ENCODE measurements around the gene SMAD3.

The SMAD3 gene

DNA sequence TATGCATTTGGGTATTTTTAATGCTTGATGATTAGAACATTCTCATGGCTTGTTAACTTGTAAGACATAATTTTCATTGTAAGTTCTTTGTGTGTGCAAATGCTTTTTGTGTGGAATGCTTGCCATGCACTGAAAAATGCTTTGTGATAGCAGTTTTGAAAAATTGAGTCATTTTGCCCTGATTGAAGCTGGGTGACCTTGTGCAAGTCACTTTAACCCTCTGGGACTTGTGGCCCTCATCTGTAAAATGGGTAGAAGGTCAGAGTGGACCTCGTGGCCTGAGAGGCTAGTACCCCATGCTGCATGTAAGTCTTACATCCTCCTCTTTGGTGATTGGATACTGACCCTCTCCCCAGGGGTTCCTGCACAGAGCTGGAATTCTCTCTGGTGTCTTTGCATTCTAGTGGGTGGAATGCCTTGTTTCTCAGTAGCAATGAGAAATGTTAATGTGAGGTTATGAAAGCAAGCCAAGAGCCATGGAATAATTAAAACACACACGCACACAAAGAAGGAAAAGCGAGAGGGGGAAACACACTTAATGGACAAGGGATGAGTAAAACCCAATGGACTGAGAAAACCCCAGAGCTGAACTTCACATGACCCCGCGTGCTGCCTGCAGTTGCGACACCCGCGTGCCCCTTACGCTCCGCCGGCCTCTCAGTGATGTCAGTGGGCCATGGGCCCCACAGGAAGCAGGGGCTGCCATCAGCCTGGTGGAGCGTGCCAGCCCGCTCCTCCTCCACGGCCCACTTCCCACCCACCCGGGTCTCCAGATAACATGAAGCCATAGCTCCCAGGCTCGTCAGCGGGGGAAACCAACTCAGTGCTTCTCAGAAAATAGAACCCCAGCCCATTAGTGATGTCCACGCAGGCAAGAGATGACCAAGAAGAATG is 44.0 kb downstream of the SMAD3 start:
- peaks cover 3% of the 10 kb centered on the region for H3K36me3 Mint-ChIP-seq (ENCODE audit: insufficient read depth)

DNA sequence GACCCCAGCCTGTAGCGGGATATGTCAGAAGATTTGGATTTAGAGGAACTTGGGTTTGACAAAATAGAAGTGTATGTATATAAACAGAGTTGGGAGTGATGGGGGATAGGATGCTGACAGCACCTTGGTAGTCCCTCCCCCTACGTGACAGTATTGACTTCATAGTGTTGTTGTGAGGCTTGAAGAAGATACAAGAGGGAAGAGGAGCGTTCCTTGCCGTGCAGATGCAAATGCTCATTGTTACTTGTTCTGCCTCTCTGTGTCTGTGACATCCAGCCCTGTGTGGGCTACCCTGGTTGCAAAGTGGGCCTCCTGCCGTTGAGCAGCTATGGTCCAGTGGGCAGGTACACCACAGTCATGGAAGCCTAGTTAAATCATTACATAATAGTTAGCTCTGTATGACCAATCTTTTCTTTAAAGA is 45.0 kb downstream of the SMAD3 start:
- Mint-ChIP-seq H3K27ac (ENCODE audit: low read depth) (peak overlapping the region; percentile 1), H3K4me3 (peak overlapping the region; percentile 41), H3K9me3 (no peaks in the 10 kb centered on the region), H3K27me3 (no peaks in the 10 kb centered on the region), H3K36me3 (ENCODE audit: insufficient read depth) (peaks cover 6% of the 10 kb centered on the region), H3K4me1 (peaks cover 84% of the 10 kb centered on the region)
- ATAC-seq (replicated peaks; ENCODE audit: extremely low read depth, poor library complexity, severe bottlenecking), result no peak
- DNase-seq (ENCODE audit: low spot score in 2 of 2), result no peak

More for the DNA sequence above, 44.0 kb downstream of the SMAD3 start:
- H3K4me1 Mint-ChIP-seq, result peaks cover 82% of the 10 kb centered on the region
- ATAC-seq (replicated peaks; ENCODE audit: extremely low read depth, poor library complexity, severe bottlenecking), result no peak
- H3K27me3 Mint-ChIP-seq, result no peaks in the 10 kb centered on the region
- DNase-seq (ENCODE audit: low spot score in 2 of 2), result no peak
- H3K27ac Mint-ChIP-seq (ENCODE audit: low read depth), result no peak overlapping the region
- no peaks in the 10 kb centered on the region for H3K9me3 Mint-ChIP-seq
- peak overlapping the region; percentile 72 for H3K4me3 Mint-ChIP-seq

DNA sequence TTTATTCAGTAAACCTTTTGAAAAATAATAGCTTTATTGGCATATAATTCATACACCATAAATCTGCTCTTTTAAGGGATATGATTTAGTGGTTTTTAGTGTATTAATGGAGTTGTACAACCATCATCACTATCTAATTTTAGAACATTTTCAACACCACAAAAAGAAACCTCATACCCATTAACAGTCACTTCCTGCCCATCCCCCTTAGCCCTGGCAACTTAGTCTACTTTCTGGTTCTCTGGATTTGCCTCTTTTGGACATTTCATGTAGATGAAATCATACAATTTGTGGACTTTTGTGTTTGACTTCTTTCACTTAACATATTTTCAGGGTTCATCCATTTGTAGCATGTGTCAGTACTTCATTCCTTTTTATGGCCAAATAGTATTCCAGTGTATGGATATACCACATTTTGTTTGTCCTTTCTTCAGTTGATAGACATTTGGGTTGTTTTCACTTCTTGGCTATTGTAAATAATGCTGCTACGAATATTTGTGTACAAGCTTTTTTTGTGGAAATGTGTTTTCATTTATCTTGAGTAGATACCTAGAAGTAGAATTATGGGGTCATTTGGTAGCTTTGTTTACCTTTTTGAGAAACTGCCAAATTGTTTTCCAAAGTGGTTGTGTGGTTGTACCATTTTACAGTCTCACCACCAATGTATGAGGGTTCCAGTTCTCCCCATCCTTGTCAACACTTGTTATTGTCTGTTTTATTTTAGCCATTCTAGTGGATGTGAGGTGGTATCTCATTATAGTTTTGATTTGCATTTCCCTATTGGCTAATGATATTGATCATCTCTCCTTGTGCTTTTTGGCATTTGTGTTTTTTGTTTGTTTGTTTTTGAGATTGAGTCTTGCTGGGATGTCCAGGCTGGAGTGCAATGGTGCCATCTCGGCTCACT is 45.8 kb downstream of the SMAD3 start:
- DNase-seq (ENCODE audit: low spot score in 2 of 2), result no peak
- no peaks in the 10 kb centered on the region for H3K27me3 Mint-ChIP-seq
- H3K4me1 Mint-ChIP-seq, result peaks cover 84% of the 10 kb centered on the region
- no peaks in the 10 kb centered on the region for H3K9me3 Mint-ChIP-seq
- peaks cover 6% of the 10 kb centered on the region for H3K36me3 Mint-ChIP-seq (ENCODE audit: insufficient read depth)
- H3K4me3 Mint-ChIP-seq, result peak overlapping the region; percentile 41
- ATAC-seq (replicated peaks; ENCODE audit: extremely low read depth, poor library complexity, severe bottlenecking), result peak; percentile 55
- peak overlapping the region; percentile 64 for H3K27ac Mint-ChIP-seq (ENCODE audit: low read depth)

DNA sequence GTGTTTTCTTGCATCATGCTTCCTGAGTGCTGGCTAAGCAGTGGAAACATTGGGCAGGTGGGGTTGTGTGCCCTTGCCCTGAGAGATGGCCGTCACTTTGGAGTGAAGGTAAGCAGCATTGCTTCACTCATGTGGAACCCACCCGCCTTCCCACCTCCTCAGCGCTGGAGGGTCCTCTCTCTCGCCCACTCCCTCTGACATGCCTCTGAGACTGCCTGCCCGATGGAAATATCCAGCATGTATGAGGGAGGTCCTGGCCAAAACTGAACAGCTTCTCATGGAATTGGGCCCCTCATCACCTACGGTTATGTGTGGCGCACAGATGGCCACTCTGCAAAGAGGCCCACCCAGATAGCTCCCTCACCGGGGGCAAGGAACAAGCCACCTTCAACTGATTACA is 48.6 kb downstream of the SMAD3 start:
- Mint-ChIP-seq H3K27me3 (no peaks in the 10 kb centered on the region), H3K4me3 (peak overlapping the region; percentile 52), H3K36me3 (ENCODE audit: insufficient read depth) (peaks cover 4% of the 10 kb centered on the region), H3K9me3 (no peaks in the 10 kb centered on the region), H3K27ac (ENCODE audit: low read depth) (no peak overlapping the region), H3K4me1 (peaks cover 84% of the 10 kb centered on the region)
- no peak for DNase-seq (ENCODE audit: low spot score in 2 of 2)
- ATAC-seq (replicated peaks; ENCODE audit: extremely low read depth, poor library complexity, severe bottlenecking), result no peak

DNA sequence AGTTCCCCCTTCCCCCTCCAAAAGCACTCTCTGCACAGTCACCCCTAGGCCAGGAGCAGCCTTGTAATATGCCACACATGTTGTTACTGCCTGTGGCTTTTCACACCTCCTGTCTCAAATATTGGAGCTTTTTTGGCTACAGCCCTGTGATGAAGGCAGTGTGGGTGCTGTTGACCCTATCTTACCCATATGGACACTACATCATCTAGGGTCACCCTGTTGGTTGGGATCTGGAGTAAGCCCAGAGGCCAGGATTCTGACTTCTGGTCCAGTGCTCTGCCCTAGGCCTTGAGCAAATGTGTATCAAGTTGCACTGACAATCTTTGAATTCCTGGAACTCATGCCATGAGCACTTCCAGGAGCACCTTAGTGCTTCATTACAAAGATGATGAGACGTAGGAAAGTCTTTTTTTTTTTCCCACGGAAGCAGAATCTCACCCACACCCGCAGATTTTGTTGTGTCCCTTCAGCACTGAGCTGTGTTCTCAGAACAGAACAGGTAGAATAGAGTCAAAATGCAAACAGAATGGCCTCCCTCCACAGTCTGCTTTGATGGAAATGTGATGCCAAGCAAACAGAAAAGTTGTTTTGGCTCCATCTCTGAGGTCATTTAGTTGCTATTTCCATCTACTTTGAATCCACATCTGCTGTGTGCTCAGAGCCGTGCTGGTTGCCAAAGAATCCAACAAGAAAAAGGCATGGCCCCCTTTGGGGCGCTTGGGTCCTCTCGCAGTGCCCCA is 49.6 kb downstream of the SMAD3 start:
- H3K36me3 Mint-ChIP-seq (ENCODE audit: insufficient read depth), result peaks cover 4% of the 10 kb centered on the region
- H3K4me3 Mint-ChIP-seq, result peak overlapping the region; percentile 52
- peaks cover 81% of the 10 kb centered on the region for H3K4me1 Mint-ChIP-seq
- H3K9me3 Mint-ChIP-seq, result no peaks in the 10 kb centered on the region
- ATAC-seq (replicated peaks; ENCODE audit: extremely low read depth, poor library complexity, severe bottlenecking), result peak; percentile 52
- no peaks in the 10 kb centered on the region for H3K27me3 Mint-ChIP-seq
- H3K27ac Mint-ChIP-seq (ENCODE audit: low read depth), result peak overlapping the region; percentile 97
- DNase-seq (ENCODE audit: low spot score in 2 of 2), result no peak

DNA sequence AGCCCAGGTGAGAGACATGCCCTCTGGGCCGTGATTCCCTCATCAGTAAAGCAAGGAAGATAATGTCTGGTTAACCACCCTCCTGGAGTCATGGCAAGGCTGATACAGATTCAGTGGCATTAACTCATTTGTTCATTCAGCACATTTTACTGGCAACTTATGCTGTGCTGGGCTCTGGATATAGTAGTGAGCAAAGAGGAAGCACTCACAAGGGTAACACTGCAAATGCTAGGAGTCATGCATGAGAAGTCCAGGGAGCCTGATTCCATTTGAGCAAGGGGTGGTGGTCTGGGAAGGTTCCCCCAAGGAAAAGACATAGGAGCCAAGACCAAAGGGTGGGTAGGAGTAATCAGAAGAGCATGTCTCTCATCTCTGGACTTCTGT is 50.2 kb downstream of the SMAD3 start:
- Mint-ChIP-seq H3K4me3 (peak overlapping the region; percentile 52), H3K27me3 (no peaks in the 10 kb centered on the region), H3K36me3 (ENCODE audit: insufficient read depth) (peaks cover 2% of the 10 kb centered on the region), H3K4me1 (peaks cover 81% of the 10 kb centered on the region), H3K27ac (ENCODE audit: low read depth) (peak overlapping the region; percentile 97), H3K9me3 (no peaks in the 10 kb centered on the region)
- ATAC-seq (replicated peaks; ENCODE audit: extremely low read depth, poor library complexity, severe bottlenecking) (no peak), DNase-seq (ENCODE audit: low spot score in 2 of 2) (no peak)

DNA sequence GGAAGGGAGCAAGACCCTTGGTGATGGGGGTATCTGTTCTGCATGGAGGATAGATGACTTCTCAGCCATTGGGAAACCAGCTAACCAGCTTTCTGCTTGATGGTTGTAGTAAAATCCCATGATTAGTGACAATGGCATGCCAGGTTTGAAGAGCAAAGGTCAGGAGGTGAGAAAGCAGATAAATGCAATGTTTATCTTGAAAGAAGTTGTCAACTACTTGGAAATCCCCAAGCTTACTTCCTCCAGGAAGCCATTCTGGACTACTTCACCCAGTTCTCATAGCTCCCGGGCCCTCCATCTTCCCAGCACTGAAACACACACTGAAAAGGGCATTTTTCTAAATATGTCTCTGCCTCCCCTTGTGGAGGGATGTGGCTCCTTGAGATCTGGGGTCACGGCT is 51.3 kb downstream of the SMAD3 start:
- ATAC-seq (replicated peaks; ENCODE audit: extremely low read depth, poor library complexity, severe bottlenecking) (no peak), DNase-seq (ENCODE audit: low spot score in 2 of 2) (no peak)
- Mint-ChIP-seq H3K4me3 (peak overlapping the region; percentile 52), H3K27me3 (no peaks in the 10 kb centered on the region), H3K27ac (ENCODE audit: low read depth) (peak overlapping the region; percentile 97), H3K9me3 (no peaks in the 10 kb centered on the region), H3K4me1 (peaks cover 85% of the 10 kb centered on the region), H3K36me3 (ENCODE audit: insufficient read depth) (peaks cover 5% of the 10 kb centered on the region)

DNA sequence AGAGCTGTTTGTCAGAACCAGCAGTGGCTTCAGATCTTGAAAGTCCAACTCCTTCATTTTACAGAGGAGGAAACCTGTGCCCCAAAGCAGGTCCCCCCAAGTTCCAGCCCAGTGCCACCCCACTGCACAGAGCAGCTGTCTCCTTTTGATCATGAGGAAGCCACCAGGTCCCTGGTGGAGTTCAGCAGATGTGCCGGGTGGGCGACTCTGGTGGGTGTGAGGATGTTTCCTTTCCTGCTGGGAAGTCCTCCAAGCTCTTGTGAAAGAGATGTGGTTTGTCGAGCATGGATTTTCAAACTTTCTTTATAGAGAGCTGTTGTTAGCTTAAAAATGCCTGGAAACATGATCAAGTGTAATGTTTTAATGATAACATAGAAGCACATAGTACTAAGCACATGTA is 52.0 kb downstream of the SMAD3 start:
- DNase-seq (ENCODE audit: low spot score in 2 of 2) (no peak), ATAC-seq (replicated peaks; ENCODE audit: extremely low read depth, poor library complexity, severe bottlenecking) (no peak)
- Mint-ChIP-seq H3K9me3 (no peaks in the 10 kb centered on the region), H3K27ac (ENCODE audit: low read depth) (peak overlapping the region; percentile 97), H3K4me1 (peaks cover 87% of the 10 kb centered on the region), H3K27me3 (no peaks in the 10 kb centered on the region), H3K4me3 (peak overlapping the region; percentile 52), H3K36me3 (ENCODE audit: insufficient read depth) (peaks cover 5% of the 10 kb centered on the region)

DNA sequence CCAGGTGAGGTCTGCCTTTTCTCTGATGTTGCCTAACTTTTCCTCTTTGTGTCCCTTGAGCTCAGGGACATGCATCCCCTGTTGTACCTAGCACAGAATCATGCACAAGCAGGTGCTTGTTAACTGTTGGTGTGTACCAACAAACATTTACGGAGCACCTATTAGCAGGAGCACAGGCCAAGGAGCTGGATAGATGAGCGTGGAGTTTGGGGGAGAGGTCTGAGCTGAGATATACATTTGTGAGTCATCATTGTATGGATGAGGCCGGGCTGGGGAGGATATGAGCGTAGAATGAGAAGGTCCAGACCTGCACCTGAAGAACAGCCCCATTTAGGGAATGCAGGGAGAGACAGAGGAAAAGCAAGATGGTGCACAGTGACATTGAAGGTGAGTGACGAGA is 53.4 kb downstream of the SMAD3 start:
- H3K4me3 Mint-ChIP-seq, result peak overlapping the region; percentile 40
- peaks cover 83% of the 10 kb centered on the region for H3K4me1 Mint-ChIP-seq
- no peak for ATAC-seq (replicated peaks; ENCODE audit: extremely low read depth, poor library complexity, severe bottlenecking)
- no peaks in the 10 kb centered on the region for H3K9me3 Mint-ChIP-seq
- peak overlapping the region; percentile 97 for H3K27ac Mint-ChIP-seq (ENCODE audit: low read depth)
- no peak for DNase-seq (ENCODE audit: low spot score in 2 of 2)
- H3K36me3 Mint-ChIP-seq (ENCODE audit: insufficient read depth), result peaks cover 7% of the 10 kb centered on the region
- no peaks in the 10 kb centered on the region for H3K27me3 Mint-ChIP-seq

DNA sequence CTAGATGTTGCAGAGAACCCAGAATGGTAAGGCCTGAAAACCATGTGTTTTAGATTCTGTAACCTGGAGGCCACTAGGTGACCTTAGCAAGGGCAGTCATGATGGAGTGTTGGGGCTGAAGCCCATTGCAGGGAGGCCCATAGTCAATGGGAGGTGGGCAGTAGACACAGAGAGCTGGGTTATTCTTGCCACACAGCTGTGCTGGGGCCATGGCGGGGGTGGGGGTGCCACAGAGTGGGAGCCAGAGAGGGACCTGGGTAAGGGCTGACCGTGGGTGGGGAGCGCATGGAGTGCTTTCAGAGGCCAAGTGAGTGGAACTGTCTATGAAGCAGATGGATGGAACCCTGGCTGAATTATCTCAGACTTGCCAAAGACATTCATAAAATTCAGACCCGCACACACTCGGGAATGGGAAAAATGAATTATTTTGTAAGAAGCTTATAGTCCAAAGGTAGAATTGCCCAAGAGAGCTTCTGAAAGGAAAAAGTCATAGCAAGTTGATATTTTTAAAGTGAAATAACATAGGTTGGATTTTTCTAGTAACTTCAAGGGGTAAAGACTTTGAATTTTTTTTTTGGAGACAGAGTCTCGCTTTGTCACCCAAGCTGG is 53.9 kb downstream of the SMAD3 start:
- Mint-ChIP-seq H3K4me1 (peaks cover 83% of the 10 kb centered on the region), H3K4me3 (peak overlapping the region; percentile 40)

DNA sequence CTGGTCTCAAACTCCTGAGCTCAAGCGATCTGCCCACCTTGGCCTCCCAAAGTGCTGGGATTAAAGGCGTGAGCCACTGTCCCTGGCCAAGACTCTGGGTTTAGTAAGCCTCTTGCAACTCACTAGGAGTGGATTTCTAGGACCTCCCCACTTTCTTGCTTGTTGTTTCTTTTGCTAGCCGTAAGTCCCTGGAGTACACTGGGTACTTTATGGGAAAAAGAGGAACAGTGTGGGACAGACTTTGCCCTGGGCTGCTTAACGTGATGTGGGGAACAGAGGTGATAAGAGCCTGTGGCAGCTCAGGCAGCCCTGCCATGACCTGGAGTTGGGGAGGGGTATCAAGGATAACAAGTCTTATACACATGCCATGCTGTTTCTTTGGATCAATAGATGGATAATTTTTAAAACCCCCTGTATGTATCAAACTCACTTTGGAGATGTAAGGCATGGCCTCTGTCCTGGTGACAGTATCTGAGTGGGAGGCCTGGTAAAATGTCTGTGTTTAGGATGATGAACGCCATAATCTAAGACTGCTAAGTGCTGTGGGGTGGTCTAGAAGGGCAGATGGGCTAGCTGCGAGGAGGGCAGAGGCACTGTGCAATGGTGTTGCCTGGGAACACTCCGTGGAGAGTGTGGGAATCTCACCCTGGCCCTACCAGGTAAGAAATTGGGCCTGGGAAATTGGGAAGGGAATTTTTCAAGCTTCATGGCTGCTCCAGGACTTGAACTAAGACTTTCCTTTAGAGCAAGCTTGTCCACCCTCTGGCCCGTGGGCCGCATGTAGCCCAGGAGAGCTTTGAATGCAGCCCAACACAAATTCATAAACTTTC is 54.8 kb downstream of the SMAD3 start:
- Mint-ChIP-seq H3K27ac (ENCODE audit: low read depth) (peak overlapping the region; percentile 97), H3K36me3 (ENCODE audit: insufficient read depth) (peaks cover 5% of the 10 kb centered on the region)

More for the DNA sequence above, 53.9 kb downstream of the SMAD3 start:
- no peaks in the 10 kb centered on the region for H3K9me3 Mint-ChIP-seq
- H3K27ac Mint-ChIP-seq (ENCODE audit: low read depth), result peak overlapping the region; percentile 97
- no peak for ATAC-seq (replicated peaks; ENCODE audit: extremely low read depth, poor library complexity, severe bottlenecking)
- DNase-seq (ENCODE audit: low spot score in 2 of 2), result no peak
- peaks cover 7% of the 10 kb centered on the region for H3K36me3 Mint-ChIP-seq (ENCODE audit: insufficient read depth)
- no peaks in the 10 kb centered on the region for H3K27me3 Mint-ChIP-seq

More for the DNA sequence above, 54.8 kb downstream of the SMAD3 start:
- DNase-seq (ENCODE audit: low spot score in 2 of 2) (no peak), ATAC-seq (replicated peaks; ENCODE audit: extremely low read depth, poor library complexity, severe bottlenecking) (no peak)
- H3K27me3 Mint-ChIP-seq, result no peaks in the 10 kb centered on the region
- H3K9me3 Mint-ChIP-seq, result no peaks in the 10 kb centered on the region
- H3K4me3 Mint-ChIP-seq, result peak overlapping the region; percentile 72
- peaks cover 81% of the 10 kb centered on the region for H3K4me1 Mint-ChIP-seq

Data from central memory CD8-positive, alpha-beta T cell (primary cell).